ENCODE measurements around the gene NEK11. TPM values are rescaled to one million over a fixed set of nuclear protein-coding genes. Genes with fewer than 3 reads are reported as not detected.
"Not testable (repeated sequence)": the region's sequence is repeated elsewhere in the genome, so short reads cannot be mapped to it uniquely, and the experiment has no call there.

NEK11 gene
- total RNA-seq, 1 experiment from 2014 or later = 5.0 TPM

DNA sequence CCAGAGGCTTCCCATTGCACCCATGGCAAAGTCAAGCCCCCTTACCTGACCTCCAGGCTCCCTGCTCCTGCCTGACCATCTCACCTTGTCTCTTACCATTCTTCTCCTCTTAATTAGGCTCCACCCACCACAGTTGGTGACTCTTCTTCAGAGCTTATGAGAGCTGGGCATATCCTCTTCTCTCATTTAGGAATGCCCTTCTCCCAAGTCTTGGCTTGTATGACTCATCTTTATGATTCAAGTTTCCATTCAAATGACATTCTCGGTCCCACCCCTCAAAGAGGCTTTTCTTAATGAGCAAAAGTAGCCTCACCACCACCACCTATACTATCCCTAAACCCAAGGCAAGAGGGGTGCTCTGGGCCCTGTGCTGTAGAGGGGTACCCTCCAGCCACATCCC, 299.6 kb downstream of the NEK11 start:
- ChIA-PET CTCF (no interaction called here), POLR2A (ENCODE audit: low non-redundant PET) (no interaction called here)
- Histone ChIP-seq H3K4me1 (ENCODE audit: insufficient read depth, low read length, poor library complexity, severe bottlenecking) (no peaks in the 10 kb centered on the region), H3K27ac (ENCODE audit: low read depth, low read length, poor library complexity, severe bottlenecking) (no peak overlapping the region), H3K4me3 (ENCODE audit: low read depth, low read length, poor library complexity, severe bottlenecking) (no peak overlapping the region), H3K27me3 (replicated peaks; ENCODE audit: insufficient read depth, low read depth, low read length, poor library complexity) (no peaks in the 10 kb centered on the region), H3K36me3 (ENCODE audit: insufficient read depth, low read length, poor library complexity, severe bottlenecking) (no peaks in the 10 kb centered on the region), H3K9me3 (ENCODE audit: low read depth, low read length, poor library complexity, severe bottlenecking) (no peaks in the 10 kb centered on the region)
- TF ChIP-seq, protein P1, sequence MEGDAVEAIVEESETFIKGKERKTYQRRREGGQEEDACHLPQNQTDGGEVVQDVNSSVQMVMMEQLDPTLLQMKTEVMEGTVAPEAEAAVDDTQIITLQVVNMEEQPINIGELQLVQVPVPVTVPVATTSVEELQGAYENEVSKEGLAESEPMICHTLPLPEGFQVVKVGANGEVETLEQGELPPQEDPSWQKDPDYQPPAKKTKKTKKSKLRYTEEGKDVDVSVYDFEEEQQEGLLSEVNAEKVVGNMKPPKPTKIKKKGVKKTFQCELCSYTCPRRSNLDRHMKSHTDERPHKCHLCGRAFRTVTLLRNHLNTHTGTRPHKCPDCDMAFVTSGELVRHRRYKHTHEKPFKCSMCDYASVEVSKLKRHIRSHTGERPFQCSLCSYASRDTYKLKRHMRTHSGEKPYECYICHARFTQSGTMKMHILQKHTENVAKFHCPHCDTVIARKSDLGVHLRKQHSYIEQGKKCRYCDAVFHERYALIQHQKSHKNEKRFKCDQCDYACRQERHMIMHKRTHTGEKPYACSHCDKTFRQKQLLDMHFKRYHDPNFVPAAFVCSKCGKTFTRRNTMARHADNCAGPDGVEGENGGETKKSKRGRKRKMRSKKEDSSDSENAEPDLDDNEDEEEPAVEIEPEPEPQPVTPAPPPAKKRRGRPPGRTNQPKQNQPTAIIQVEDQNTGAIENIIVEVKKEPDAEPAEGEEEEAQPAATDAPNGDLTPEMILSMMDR (conservative IDR thresholded peaks at IDR 0.05; ENCODE audit: low read depth, low read length) = no peak
- no peak for TF ChIP-seq EZH2 (IDR thresholded peaks at IDR 0.05; ENCODE audit: borderline replicate concordance, low read depth, low read length, poor library complexity, severe bottlenecking)
- DNase-seq (ENCODE audit: low spot score) = peak; percentile 15
- no TSS peak for BruUV-seq (replicated peaks)
- intact Hi-C loops (cut with micrococcal nuclease; ENCODE audit: unreplicated experiment) = no loop called here

DNA sequence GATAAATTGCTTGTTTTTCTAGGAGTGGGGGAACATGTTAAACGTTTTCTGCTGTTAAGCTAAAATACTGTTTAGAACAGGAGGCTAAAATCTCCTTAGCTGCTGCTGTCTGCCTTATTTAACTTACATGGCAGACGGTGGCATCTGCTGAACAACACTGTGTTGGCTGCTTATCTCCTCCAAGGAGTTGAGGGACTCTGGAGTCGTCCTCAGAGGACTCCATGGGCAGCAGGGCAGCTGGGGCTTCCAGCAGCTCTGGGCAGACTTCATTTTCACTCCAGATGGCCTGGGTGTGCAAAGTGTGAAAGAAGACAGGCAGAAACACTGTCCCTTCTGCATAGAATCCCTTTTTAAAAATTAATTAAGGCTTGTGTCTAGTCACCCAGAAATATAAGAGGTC, 302.0 kb downstream of the NEK11 start:
- Histone ChIP-seq H3K36me3 (ENCODE audit: insufficient read depth, low read length, poor library complexity, severe bottlenecking) (no peaks in the 10 kb centered on the region), H3K4me1 (ENCODE audit: insufficient read depth, low read length, poor library complexity, severe bottlenecking) (no peaks in the 10 kb centered on the region), H3K27ac (ENCODE audit: low read depth, low read length, poor library complexity, severe bottlenecking) (no peak overlapping the region), H3K27me3 (replicated peaks; ENCODE audit: insufficient read depth, low read depth, low read length, poor library complexity) (no peaks in the 10 kb centered on the region), H3K9me3 (ENCODE audit: low read depth, low read length, poor library complexity, severe bottlenecking) (no peaks in the 10 kb centered on the region), H3K4me3 (ENCODE audit: low read depth, low read length, poor library complexity, severe bottlenecking) (no peak overlapping the region)
- BruUV-seq (replicated peaks) = no TSS peak
- ChIA-PET POLR2A (ENCODE audit: low non-redundant PET) (no interaction called here), CTCF (no interaction called here)
- DNase-seq (ENCODE audit: low spot score) = no peak
- intact Hi-C loops (cut with micrococcal nuclease; ENCODE audit: unreplicated experiment) = no loop called here
- TF ChIP-seq, protein P1 (conservative IDR thresholded peaks at IDR 0.05; ENCODE audit: low read depth, low read length) = no peak
- TF ChIP-seq EZH2 (IDR thresholded peaks at IDR 0.05; ENCODE audit: borderline replicate concordance, low read depth, low read length, poor library complexity, severe bottlenecking) = no peak

DNA sequence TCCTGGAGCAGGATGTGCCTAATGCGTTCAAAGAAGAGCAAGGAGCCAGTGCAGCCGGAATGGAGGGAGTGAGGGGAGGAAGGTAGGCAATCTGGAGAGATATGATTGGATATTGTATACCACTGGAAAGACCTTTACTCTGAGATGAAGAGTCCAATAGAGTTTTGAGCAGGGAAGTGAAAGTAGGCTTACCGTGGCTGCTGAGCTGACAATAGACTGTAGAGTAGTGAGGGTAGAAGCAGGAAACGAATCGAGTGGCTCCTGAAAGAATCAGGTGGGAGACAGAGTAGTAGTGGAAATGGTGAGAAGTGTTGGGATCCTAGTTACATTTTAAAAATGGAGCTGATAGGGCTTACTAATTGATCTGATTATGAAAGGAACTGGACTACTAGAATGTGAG, 303.1 kb downstream of the NEK11 start:
- Histone ChIP-seq H3K27ac (ENCODE audit: low read depth, low read length, poor library complexity, severe bottlenecking) (no peak overlapping the region), H3K27me3 (replicated peaks; ENCODE audit: insufficient read depth, low read depth, low read length, poor library complexity) (no peaks in the 10 kb centered on the region), H3K4me1 (ENCODE audit: insufficient read depth, low read length, poor library complexity, severe bottlenecking) (no peaks in the 10 kb centered on the region), H3K4me3 (ENCODE audit: low read depth, low read length, poor library complexity, severe bottlenecking) (no peak overlapping the region), H3K36me3 (ENCODE audit: insufficient read depth, low read length, poor library complexity, severe bottlenecking) (no peaks in the 10 kb centered on the region), H3K9me3 (ENCODE audit: low read depth, low read length, poor library complexity, severe bottlenecking) (no peaks in the 10 kb centered on the region)
- intact Hi-C loops (cut with micrococcal nuclease; ENCODE audit: unreplicated experiment) = no loop called here
- CTCF ChIA-PET = no interaction called here
- TF ChIP-seq, protein P1 (conservative IDR thresholded peaks at IDR 0.05; ENCODE audit: low read depth, low read length) = no peak
- TF ChIP-seq EZH2 (IDR thresholded peaks at IDR 0.05; ENCODE audit: borderline replicate concordance, low read depth, low read length, poor library complexity, severe bottlenecking) = no peak
- DNase-seq (ENCODE audit: low spot score) = no peak
- no TSS peak for BruUV-seq (replicated peaks)
- POLR2A ChIA-PET (ENCODE audit: low non-redundant PET) = no interaction called here

DNA sequence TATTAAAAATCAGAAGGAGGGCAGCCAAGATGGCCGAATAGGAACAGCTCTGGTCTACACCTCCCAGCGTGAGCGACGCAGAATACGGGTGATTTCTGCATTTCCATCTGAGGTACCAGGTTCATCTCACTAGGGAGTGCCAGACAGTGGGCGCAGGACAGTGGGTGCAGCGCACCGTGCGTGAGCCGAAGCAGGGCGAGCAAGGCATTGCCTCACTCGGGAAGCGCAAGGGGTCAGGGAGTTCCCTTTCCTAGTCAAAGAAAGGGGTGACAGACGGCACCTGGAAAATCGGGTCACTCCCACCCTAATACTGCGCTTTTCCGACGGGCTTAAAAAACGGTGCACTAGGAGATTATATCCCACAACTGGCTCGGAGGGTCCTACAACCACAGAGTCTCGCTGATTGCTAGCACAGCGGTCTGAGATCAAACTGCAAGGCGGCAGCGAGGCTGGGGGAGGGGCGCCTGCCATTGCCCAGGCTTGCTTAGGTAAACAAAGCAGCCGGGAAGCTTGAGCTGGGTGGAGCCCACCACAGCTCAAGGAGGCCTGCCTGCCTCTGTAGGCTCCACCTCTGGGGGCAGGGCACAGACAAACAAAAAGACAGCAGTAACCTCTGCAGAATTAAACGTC, 304.9 kb downstream of the NEK11 start:
- BruUV-seq (replicated peaks); CTCF ChIA-PET; H3K27me3 ChIP-seq (replicated peaks; ENCODE audit: insufficient read depth, low read depth, low read length, poor library complexity); DNase-seq (ENCODE audit: low spot score); H3K27ac ChIP-seq (ENCODE audit: low read depth, low read length, poor library complexity, severe bottlenecking); H3K4me3 ChIP-seq (ENCODE audit: low read depth, low read length, poor library complexity, severe bottlenecking); H3K4me1 ChIP-seq (ENCODE audit: insufficient read depth, low read length, poor library complexity, severe bottlenecking); H3K36me3 ChIP-seq (ENCODE audit: insufficient read depth, low read length, poor library complexity, severe bottlenecking); intact Hi-C loops (cut with micrococcal nuclease; ENCODE audit: unreplicated experiment); POLR2A ChIA-PET (ENCODE audit: low non-redundant PET); H3K9me3 ChIP-seq (ENCODE audit: low read depth, low read length, poor library complexity, severe bottlenecking): not testable (repeated sequence)

Data from A673 (cell line).